Stimulated activated CD8-positive, alpha-beta memory T cell treated with anti-CD3 and anti-CD28 coated beads, Interleukin-7, amount 100 ng/mL, for 48 hours (primary cell): ENCODE data around the gene HPS4.

ENCODE experiments used
- DNase-seq, 2 donors: peaks; one replicate each; pipeline ENCODE4 v3.0.0-alpha.2; 2020; ENCODE audit warnings: low read depth in 1 of 2; ENCODE audit errors: extremely low read depth in 1 of 2

Gene HPS4

DNA sequence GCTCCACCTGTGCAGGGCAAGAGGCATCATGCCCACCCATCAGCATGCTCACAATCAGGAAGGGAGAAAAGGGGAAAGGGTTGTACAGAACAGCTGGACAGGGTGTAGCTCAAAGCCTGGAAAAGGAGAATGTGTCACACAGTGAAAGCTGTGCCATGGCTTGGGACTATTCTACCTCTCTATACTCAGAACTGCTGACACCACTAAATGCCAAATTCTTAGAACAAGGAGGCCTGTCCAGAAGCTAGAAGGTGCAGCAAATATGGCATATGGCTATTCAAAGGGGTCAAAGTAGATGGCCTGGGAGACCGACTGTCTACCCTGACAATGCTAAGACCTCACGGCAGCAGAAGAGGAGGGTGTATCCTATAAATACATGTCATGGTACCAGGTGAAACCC is 12.8 kb downstream of the HPS4 start:
- no peak for DNase-seq

DNA sequence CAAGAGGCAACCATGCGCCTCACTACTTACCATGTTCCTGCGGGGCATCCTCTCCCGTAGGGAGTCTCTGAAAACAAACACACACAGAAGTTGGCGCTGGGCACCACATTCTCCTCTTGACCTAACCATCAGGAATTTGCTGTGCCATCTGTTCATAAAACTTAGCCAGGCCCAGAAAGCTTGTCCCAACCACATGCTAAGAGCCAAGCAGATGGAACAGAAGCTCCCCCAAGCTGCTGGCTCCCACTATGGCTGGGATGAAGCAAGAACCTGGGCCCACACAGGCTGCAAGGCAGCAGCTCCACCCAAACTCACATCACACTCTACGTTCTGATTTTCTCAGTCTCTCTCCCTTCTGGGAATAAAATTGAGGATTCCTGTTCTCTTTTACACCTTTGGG is 17.4 kb downstream of the HPS4 start:
- no peak for DNase-seq

DNA sequence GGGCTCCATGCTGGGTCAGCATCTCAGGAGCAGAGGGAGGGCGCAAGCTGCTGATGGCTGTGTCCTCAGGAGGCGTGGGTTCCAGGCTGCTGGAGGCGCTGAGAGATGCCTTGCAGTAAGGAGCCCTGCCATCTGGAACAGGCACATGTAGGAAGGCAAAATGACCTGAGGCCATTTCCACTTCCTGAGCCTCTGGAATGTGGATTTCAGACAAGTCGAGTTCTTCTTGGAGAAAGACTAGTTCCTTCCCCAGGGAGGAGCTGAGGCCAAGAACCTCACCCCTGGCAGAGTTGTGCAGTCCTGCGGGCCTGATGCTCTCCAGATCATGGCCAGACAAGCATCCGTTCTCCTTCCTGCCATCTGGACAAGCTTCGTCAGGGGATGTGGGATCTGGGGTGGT is 19.3 kb downstream of the HPS4 start:
- no peak for DNase-seq

DNA sequence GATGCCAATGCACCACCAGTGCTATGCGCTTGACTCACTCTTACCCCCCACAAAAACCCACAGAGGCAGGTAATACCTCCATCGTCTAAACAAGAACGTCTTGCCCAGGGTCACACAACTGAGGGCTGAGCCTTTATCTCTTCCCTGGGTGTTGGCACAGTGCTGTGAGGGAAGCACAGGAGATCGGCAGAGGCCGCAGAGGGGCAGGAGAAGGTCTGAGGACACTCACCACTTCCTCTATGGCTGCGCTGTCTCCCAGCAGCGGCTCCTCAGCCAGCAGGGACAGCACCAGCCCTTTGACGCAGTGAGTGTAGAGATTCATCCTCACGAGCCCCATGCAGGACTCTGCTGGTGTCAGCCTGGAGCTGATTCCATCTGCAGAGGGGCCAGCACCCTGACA is 19.9 kb downstream of the HPS4 start:
- DNase-seq = no peak

DNA sequence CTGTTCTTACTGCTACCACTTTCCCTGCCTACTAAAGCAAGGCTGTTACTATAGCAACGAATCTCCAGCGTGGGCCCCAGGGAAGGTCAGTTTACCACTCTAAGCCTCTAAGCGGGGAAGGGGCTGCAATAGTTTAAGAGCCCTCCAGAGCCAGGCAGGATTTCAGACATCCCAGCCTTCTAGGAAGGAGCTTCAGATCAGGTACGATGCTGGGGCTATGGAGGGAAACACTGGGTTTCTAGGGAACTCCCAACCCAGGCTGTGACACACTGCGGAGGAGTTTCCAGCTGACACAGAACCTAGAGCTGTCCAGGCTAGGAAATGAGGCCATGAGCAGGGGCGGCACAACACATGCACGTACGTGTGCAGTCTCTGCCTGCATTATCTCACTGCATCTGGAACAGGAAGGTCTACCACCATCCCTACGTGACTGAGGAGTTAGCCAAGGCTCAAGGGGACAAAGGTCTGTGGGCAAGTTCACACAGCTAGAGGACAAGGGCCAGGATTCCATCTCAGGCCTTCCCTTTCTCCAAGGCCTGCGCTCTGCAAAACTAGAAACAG is 20.4 kb downstream of the HPS4 start:
- DNase-seq = no peak

DNA sequence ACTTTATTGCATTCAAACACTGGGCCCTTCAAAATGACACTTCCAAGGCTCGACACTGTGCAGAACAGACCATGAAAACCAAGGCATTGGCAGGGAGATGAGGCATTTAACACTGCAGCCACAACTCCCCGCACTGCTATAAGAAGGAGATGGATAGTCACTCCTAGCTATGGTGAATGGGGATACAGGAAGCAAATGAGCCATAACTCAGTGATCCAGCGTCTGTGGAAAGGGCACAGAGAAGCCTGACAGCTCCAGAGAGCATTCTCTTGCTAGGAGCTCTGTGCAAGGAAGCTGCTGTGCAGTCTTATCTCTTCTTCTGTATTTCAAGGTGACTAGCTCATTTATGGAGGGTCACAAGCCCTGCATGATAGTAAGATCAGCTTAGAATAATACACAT is 20.9 kb downstream of the HPS4 start:
- no peak for DNase-seq

DNA sequence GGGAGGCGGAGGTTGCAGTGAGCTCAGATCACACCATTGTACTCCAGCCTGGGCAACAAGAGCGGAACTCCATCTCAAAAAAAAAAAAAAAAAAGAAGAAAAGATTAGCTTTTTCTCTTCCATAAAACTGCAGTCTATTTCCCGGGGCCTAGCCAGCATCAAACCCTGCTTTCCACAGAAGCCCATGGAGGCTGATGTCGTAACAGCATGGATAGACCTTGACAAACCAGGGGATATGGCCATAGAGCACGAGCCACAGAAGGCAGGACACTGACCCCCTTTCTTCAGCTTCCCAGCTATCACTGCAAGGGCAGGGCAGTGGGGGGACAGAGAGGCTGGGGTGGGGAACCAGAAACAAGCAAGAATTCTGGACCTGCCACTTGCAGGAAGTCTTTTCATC is 21.5 kb downstream of the HPS4 start:
- no peak for DNase-seq

DNA sequence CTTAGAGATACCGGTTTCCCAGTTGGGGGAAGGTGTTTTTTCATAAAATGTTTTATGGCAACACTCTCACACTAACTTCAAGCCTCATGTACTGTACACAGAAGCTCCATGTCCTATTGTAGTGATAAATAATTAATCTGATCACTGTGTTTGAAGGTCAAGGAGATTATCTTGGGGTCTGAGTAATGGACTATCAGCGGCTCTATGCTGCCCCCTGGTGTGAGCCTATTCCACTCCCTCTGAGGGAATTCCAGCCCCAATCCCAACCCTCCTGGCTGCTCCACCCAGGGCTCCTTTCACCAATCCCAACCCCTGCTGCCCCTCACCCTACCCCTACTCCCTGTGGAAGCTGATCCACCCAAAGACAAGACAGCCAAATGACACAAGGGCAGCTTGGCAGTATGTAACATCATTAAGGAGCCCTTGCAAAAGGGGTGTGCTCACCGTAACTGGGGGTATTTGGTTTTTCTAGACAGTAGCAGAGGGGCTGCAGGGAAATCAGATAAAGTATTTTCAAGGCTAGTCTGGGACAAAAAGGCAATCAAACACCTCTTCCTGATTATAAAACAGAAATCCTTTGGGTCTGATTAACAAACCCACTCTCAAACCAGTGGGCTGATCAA is 22.3 kb downstream of the HPS4 start:
- DNase-seq = no peak

DNA sequence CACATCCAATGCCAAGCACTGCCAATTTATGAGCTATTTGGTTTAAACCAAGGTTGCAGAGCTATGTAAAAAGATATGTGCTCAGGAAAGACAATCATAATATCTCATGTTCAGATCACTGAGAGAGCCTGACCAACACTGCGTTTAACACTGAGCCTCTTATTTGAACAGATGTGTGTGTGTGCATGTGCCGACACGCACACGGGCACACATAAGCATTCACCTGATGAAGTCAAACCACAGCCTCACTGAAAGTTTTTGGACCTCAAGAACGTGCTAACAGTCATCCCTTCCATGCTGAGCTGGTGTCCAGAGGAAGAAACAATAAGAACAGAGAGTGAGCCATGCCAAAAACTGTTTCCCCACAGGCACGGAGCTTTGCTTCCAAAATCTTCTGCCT is 23.4 kb downstream of the HPS4 start:
- no peak for DNase-seq

DNA sequence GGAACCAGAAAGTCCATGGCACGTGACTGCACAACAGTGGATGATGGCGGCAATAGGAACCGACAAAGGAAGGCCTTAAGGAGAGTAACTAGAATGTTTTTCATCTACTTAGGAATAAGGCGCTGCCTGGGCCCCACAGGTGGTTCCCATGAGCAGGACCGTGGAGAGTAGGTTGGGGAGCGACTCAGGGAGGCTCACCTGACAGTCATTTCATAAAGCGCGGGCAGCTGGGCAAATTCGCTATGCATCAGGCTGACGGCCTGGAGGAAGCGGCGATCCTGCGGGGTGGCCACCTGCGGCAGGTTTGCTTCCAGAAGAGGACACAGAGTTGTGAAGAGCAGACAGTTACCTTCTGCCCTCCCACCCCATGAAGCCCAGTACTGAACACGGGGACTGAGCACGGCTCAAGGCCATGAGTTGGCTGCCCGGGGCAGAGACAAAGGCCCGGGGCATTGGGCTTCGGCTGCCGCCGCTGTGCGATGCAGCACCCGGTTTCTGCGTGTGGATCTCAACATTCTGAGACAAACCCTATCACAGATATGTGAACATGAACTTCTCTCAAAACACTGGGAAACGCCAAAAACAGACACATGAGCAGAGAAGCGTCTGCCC is 25.8 kb downstream of the HPS4 start:
- no peak for DNase-seq

DNA sequence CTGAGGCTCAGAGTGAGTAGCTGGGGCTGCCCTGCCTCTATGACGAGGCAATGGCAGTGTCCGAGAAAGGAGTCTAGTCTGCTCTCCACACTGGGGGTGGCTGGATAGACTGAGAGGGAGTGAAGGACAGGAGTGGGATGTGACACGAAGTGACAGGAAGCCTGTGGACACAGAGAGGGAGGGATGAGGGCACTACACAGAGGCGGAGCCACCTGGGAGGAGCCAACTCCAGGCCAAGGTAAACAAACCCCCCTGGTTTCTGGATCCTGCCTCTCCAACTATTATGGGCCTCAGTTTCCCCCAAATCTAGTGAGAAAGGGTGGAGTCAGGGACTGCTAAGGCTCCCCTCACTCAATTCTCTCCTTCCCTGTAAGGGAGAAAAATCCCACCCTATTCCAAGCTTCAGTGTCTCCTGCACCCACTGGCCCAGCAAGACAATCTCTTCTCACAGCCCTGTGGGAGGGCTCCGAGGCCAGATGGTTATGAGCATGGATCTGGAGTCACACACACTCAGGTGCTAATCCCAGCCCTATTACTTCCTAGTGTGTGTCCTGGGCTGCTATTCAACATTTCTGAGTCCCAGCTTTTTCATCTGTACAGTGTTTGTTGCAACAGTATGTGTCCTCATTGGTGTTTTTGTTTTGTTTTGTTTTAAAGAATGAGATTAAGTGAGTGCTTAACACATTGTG is 29.6 kb downstream of the HPS4 start:
- DNase-seq = no peak

DNA sequence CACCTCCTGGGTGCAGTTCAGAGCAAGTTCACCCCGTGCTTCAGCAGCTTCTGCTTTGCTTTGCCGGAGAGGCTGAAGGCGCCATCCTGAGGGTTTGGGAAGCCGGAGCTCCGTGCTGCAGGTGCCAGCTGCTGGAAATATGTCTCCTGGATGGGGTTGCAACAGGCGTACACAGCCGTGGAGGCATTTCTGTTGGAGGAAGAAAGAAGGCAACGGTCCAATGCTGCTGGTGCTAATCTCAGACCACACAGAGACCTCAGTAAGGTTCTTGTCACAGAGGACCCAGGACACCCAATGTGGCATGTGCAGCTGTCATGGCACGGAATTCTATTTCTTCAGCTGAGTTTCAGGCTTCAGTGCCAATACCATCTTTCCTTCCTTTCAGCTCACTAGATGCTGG is 30.4 kb downstream of the HPS4 start:
- DNase-seq = no peak

DNA sequence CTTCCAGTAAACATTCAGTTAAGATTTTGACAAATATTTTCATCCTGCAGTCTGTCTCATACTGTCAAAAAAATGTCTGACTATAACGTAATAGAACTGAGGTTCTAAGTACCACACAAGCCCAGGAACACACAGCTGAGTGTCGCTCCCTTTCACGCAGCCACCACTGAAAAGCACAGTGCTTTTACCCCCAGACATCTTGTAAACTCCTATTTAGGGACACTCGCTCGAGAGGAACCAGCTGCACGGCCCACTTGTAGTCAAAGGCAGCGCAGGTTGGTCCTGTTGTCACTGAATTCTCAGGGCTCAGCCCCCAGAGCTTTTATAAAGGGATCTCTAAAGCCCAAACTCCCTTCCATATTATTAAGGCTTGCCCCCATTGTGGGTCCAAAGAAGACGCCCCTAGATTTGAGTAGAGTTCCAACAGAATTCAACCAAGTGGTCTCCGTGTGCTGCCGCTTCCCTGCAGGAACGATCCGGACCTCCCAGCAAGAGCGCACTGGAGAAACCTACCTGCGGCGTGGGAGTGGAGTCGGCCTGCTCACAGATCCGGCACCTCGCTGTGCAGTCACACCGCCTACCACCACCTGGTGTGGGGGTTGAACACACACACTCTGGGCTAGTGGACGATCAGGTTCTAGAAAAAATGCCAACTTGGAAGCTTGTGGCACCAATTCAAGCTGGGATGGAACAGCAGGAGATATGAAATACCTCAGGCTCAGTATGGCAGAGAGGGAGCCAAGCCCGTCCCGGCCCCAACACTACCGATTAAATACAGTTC is 31.2 kb downstream of the HPS4 start:
- no peak for DNase-seq

DNA sequence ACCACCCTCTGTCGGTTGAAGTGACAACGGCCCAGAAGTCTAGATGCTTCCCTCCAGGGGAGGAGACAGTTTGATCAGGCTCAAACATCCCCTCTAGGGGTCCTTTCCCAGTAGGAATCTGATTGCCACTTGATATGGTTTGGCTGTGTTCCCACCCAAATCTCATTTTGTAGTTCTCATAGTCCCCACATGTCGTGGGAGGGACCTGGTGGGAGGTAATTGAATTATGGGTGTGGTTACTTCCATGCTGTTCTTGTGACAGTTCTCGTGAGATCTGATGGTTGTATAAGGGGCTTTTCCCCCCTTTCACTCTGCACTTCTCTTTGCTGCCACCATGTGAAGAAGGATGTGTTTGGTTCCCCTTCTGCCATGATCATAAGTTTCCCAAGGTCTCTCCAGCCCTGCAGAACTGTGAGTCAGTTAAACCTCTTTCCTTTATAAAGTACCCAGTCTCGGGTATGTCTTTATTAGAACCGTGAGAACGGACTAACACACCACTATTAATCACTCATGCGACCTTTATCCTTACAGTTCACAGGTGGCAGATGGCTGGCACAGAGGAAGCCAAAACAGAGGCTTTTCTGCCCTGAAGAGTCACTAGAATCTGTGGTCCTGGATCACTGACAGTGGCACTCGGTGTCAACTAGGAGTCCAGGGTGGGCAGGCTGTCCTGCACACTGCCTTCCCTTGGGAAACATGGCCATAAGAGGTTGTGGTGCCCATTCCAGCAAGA is 33.0 kb downstream of the HPS4 start:
- no peak for DNase-seq

DNA sequence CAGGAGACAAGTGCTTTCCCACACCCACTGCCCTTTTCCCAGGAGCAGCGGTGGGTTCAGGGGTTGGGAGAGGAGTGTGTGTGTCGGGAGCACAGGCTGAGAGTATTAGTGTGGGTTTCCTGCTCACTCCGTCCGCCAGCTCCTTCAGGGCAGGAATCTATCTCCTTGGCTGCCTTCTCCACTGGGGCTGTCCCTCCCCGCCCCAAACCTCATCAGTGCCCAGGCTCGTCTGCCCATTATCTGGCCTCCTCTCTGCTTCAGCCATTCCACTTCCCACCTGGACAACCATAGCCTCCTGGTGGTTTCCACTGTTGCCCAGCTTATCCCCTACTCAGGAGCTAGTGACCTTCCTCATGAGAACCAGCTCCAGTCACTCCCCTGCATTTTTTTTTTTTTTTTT is 34.6 kb downstream of the HPS4 start:
- DNase-seq = no peak

DNA sequence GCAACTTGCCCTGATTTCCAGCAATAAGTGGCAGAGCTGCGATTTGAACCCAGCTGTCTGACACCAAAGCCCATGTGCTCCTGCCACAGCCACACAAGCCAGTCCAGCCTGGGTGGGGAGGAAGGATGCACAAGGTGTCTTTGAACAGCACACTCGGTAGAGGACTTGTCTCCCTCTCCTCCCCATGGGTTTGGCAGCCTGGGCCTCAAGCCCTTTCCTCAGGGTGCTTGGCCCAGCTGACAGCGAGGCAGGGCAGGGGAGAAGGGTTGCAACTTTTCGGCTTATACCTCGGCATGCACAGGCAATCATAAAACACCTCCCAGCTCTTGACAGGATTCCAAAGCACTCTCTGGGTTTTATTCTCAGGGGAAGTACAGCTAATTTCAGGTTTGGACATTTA is 35.2 kb downstream of the HPS4 start:
- DNase-seq = no peak

DNA sequence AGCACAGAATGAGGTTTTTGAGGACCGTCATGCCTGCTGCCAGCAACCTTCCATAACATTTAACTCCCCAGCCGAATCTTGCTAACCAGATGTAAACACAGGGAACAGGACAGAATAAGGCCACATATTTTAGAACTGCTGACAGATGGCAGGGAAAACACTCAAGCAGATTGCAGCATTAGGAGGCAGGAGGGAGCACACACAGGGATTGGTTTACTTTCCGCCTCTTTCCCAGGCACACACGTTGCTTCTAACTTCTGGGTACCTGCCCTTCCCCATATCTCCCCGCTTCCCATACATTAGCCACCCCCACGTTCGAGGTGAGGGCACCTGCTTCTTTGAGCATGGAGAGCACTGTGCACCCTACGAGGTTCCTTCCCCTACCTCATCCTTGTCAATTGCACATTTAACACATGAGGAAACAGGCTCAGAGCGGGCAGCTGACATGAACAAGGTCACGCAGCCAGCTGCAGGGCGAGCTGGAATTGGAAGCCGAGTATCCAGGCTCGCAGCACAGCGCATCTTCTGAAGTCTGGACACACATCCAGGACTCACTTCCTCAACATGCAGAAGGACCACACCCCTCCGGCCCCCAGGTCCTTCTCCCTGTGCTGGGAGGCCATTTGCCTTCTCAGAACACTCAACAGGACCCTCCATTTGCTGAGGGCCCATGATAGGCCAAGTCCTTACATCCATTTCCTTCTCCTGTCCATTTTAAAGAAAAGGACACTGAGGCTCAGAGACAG is 35.8 kb downstream of the HPS4 start:
- DNase-seq = no peak

DNA sequence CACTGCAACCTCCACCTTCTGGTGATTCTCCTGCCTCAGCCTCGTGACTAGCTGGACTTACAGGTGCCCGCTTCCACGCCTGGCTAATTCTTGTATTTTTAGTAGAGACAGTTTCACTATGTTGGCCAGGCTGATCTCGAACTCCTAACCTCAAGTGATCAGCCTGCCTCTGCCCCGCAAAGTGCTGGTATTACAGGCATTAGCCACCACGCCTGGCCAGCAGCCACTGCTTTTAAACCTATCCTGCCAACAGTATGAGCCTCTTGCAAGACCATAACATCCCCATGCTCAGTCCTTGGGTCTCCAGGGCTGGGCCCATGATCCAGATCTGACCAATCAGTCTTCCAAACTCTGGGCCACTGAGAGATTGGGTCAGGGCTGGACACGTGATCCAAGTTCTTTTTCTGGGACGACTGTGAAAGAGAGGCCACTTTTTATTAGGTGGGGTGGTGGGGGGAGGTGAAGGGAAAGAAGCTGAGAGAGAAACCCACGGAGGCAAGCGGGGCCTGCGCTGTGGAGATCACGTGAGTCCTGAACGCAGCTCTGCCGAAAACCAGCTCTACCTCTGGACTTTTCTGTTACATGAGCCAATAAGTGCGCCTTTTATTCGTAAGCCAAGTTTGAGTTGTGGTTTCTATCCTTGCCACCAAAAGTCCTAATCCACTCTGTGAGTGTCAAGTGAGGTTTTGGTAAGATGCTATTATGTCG is 36.6 kb downstream of the HPS4 start:
- no peak for DNase-seq

DNA sequence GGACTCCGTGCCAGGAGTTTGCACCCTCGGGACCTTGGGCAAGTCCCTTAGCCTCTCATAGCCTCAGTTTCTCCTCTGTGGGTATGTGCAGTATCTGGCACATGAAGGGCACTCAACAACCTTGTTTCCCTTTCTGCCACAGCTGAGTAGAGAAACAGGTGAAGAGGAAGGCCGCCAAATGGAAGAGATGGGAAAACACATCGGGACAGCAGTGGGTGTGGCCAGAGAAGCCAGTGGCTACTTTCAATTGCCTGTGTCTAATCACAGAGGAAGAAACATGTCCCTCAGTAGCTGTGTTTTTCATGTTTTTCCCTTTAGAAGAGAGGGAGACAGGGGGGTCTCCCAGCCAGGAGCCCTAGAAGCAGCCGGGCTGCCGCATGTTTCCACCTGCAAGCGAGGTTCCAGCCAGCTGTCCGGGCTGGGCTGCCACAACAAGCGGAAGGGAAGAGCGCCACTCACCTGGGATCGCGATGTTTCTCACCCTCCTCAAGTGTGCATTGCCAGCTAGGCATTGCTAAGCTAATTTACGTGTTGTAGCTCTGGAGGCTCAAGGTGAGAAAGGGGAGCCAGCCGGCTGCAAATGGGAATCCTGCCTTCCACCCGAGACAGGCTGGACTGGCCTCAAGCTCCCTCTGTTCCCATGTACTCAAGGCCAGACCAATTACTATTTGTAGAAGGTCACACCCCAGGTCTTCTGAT is 37.9 kb downstream of the HPS4 start:
- DNase-seq = no peak
